Gastrocnemius medialis (tissue), 4 donors: ENCODE data around the gene PARM1.

Experiments used
- POLR2A ChIP-seq, 2 donors: fragments of 450-650 bp; IDR thresholded peaks; one replicate each; pipeline ENCODE4 v1.6.1; 2017; ENCODE audit warnings: antibody characterized with exemption in 2 of 2, mild to moderate bottlenecking in 2 of 2, moderate library complexity in 2 of 2
- TF ChIP-seq, protein P1 (sequence below), 5 experiments: fragments of 450-650 bp in 3 of 5; fragments of 200-600 bp in 2 of 5; sonication (generic) in 2 of 5; IDR thresholded peaks in 4 of 5; conservative IDR thresholded peaks in 1 of 5; 1 replicate in 4 of 5; 2 replicates in 1 of 5; pipeline ENCODE4 v1.5.1; 2016 to 2019; ENCODE audit warnings: antibody characterized with exemption in 5 of 5, mild to moderate bottlenecking in 3 of 5, moderate library complexity in 3 of 5

- TF ChIP-seq, protein P1, sequence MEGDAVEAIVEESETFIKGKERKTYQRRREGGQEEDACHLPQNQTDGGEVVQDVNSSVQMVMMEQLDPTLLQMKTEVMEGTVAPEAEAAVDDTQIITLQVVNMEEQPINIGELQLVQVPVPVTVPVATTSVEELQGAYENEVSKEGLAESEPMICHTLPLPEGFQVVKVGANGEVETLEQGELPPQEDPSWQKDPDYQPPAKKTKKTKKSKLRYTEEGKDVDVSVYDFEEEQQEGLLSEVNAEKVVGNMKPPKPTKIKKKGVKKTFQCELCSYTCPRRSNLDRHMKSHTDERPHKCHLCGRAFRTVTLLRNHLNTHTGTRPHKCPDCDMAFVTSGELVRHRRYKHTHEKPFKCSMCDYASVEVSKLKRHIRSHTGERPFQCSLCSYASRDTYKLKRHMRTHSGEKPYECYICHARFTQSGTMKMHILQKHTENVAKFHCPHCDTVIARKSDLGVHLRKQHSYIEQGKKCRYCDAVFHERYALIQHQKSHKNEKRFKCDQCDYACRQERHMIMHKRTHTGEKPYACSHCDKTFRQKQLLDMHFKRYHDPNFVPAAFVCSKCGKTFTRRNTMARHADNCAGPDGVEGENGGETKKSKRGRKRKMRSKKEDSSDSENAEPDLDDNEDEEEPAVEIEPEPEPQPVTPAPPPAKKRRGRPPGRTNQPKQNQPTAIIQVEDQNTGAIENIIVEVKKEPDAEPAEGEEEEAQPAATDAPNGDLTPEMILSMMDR (IDR thresholded peaks at IDR 0.05 in 4 of 5, conservative IDR thresholded peaks at IDR 0.05 in 1 of 5): no peak
- no peak for TF ChIP-seq POLR2A (IDR thresholded peaks at IDR 0.05)
These were observed 18.0 kb downstream of the PARM1 start for GRCh38 chr4:74950882-74951281.
